HG03108 (cell line): ENCODE data around the gene SNX6.
"Not testable (repeated sequence)": the region's sequence is repeated elsewhere in the genome, so short reads cannot be mapped to it uniquely, and the experiment has no call there.

Experiments used
- ATAC-seq: cut with Tn5 transposase; IDR thresholded peaks from one replicate; pipeline ENCODE4 v1.9.1; 2021; ENCODE audit warnings: moderate library complexity; ENCODE audit not compliant: unreplicated experiment

Gene SNX6

GRCh38 chr14:34640826-34641225 lies 10.9 kb upstream of the SNX6 start:
- ATAC-seq: no peak

- not testable (repeated sequence) for ATAC-seq
These were observed 4.4 kb upstream of the SNX6 start for GRCh38 chr14:34634360-34634771.

- ATAC-seq: no peak
These were observed 3.8 kb upstream of the SNX6 start for GRCh38 chr14:34633742-34634141.

- ATAC-seq: no peak
These were observed 2.5 kb upstream of the SNX6 start for GRCh38 chr14:34632411-34632978.

- no peak for ATAC-seq
These were observed 648 bp downstream of the SNX6 start for GRCh38 chr14:34629344-34629656.

- no peak for ATAC-seq
These were observed 1.2 kb downstream of the SNX6 start for GRCh38 chr14:34628681-34629135.

- no peak for ATAC-seq
These were observed 6.4 kb downstream of the SNX6 start for GRCh38 chr14:34623506-34623905.

GRCh38 chr14:34620839-34621238 lies 9.1 kb downstream of the SNX6 start:
- ATAC-seq: no peak

GRCh38 chr14:34620115-34620514 lies 9.8 kb downstream of the SNX6 start:
- no peak for ATAC-seq

GRCh38 chr14:34619471-34619870 lies 10.5 kb downstream of the SNX6 start:
- no peak for ATAC-seq

GRCh38 chr14:34616360-34616759 lies 13.6 kb downstream of the SNX6 start:
- no peak for ATAC-seq

- no peak for ATAC-seq
These were observed 14.4 kb downstream of the SNX6 start for GRCh38 chr14:34615507-34615906.

- no peak for ATAC-seq
These were observed 15.3 kb downstream of the SNX6 start for GRCh38 chr14:34614638-34615037.

- no peak for ATAC-seq
These were observed 19.8 kb downstream of the SNX6 start for GRCh38 chr14:34610101-34610500.

GRCh38 chr14:34605461-34605860 lies 24.5 kb downstream of the SNX6 start:
- ATAC-seq: no peak

- no peak for ATAC-seq
These were observed 25.0 kb downstream of the SNX6 start for GRCh38 chr14:34604995-34605394.

GRCh38 chr14:34596891-34597290 lies 33.1 kb downstream of the SNX6 start:
- ATAC-seq: no peak

GRCh38 chr14:34593740-34594375 lies 36.1 kb downstream of the SNX6 start:
- no peak for ATAC-seq

GRCh38 chr14:34592623-34593022 lies 37.3 kb downstream of the SNX6 start:
- ATAC-seq: no peak

- ATAC-seq: no peak
These were observed 46.4 kb downstream of the SNX6 start for GRCh38 chr14:34583525-34583924.

GRCh38 chr14:34582117-34582680 lies 47.7 kb downstream of the SNX6 start:
- no peak for ATAC-seq

- ATAC-seq: no peak
These were observed 49.6 kb downstream of the SNX6 start for GRCh38 chr14:34580381-34580780.

- ATAC-seq: no peak
These were observed 58.2 kb downstream of the SNX6 start for GRCh38 chr14:34571771-34572170.
